ENCODE results near the gene CRYGD. TPM values are rescaled to one million over a fixed set of nuclear protein-coding genes. Genes with fewer than 3 reads are reported as not detected.

The CRYGD gene
- total and polyA plus RNA-seq, 9 of the 15 experiments (the other 6 are each of a cell fraction or from before 2014, with no cell fraction given) = not detected

DNA sequence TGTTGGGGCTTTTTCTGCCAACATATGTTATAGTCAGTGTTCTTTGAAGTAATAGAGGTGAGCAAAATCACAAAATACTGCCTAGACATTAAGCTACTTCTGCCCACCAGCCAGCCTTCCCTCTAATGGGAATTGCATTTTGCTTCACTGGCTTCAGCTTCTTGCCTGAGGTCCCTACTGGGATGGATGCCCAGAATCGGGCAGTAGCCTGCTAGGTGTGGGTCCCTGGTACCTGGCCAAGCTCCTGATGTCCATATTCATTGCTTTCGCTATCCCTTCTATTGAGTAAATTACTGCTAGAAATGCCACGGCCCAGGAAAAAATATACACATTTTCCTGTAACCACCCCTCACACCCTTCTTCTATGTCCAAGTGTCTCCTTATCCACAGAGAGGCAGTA is 27.0 kb downstream of the CRYGD start (continued):
- TF ChIP-seq, protein P1, sequence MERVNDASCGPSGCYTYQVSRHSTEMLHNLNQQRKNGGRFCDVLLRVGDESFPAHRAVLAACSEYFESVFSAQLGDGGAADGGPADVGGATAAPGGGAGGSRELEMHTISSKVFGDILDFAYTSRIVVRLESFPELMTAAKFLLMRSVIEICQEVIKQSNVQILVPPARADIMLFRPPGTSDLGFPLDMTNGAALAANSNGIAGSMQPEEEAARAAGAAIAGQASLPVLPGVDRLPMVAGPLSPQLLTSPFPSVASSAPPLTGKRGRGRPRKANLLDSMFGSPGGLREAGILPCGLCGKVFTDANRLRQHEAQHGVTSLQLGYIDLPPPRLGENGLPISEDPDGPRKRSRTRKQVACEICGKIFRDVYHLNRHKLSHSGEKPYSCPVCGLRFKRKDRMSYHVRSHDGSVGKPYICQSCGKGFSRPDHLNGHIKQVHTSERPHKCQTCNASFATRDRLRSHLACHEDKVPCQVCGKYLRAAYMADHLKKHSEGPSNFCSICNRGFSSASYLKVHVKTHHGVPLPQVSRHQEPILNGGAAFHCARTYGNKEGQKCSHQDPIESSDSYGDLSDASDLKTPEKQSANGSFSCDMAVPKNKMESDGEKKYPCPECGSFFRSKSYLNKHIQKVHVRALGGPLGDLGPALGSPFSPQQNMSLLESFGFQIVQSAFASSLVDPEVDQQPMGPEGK (CRISPR knock-in tag; IDR thresholded peaks at IDR 0.05; ENCODE audit: borderline replicate concordance) = no peak
- no peak for TF ChIP-seq CBFA2T3 (IDR thresholded peaks at IDR 0.05)
- TF ChIP-seq, protein P2, sequence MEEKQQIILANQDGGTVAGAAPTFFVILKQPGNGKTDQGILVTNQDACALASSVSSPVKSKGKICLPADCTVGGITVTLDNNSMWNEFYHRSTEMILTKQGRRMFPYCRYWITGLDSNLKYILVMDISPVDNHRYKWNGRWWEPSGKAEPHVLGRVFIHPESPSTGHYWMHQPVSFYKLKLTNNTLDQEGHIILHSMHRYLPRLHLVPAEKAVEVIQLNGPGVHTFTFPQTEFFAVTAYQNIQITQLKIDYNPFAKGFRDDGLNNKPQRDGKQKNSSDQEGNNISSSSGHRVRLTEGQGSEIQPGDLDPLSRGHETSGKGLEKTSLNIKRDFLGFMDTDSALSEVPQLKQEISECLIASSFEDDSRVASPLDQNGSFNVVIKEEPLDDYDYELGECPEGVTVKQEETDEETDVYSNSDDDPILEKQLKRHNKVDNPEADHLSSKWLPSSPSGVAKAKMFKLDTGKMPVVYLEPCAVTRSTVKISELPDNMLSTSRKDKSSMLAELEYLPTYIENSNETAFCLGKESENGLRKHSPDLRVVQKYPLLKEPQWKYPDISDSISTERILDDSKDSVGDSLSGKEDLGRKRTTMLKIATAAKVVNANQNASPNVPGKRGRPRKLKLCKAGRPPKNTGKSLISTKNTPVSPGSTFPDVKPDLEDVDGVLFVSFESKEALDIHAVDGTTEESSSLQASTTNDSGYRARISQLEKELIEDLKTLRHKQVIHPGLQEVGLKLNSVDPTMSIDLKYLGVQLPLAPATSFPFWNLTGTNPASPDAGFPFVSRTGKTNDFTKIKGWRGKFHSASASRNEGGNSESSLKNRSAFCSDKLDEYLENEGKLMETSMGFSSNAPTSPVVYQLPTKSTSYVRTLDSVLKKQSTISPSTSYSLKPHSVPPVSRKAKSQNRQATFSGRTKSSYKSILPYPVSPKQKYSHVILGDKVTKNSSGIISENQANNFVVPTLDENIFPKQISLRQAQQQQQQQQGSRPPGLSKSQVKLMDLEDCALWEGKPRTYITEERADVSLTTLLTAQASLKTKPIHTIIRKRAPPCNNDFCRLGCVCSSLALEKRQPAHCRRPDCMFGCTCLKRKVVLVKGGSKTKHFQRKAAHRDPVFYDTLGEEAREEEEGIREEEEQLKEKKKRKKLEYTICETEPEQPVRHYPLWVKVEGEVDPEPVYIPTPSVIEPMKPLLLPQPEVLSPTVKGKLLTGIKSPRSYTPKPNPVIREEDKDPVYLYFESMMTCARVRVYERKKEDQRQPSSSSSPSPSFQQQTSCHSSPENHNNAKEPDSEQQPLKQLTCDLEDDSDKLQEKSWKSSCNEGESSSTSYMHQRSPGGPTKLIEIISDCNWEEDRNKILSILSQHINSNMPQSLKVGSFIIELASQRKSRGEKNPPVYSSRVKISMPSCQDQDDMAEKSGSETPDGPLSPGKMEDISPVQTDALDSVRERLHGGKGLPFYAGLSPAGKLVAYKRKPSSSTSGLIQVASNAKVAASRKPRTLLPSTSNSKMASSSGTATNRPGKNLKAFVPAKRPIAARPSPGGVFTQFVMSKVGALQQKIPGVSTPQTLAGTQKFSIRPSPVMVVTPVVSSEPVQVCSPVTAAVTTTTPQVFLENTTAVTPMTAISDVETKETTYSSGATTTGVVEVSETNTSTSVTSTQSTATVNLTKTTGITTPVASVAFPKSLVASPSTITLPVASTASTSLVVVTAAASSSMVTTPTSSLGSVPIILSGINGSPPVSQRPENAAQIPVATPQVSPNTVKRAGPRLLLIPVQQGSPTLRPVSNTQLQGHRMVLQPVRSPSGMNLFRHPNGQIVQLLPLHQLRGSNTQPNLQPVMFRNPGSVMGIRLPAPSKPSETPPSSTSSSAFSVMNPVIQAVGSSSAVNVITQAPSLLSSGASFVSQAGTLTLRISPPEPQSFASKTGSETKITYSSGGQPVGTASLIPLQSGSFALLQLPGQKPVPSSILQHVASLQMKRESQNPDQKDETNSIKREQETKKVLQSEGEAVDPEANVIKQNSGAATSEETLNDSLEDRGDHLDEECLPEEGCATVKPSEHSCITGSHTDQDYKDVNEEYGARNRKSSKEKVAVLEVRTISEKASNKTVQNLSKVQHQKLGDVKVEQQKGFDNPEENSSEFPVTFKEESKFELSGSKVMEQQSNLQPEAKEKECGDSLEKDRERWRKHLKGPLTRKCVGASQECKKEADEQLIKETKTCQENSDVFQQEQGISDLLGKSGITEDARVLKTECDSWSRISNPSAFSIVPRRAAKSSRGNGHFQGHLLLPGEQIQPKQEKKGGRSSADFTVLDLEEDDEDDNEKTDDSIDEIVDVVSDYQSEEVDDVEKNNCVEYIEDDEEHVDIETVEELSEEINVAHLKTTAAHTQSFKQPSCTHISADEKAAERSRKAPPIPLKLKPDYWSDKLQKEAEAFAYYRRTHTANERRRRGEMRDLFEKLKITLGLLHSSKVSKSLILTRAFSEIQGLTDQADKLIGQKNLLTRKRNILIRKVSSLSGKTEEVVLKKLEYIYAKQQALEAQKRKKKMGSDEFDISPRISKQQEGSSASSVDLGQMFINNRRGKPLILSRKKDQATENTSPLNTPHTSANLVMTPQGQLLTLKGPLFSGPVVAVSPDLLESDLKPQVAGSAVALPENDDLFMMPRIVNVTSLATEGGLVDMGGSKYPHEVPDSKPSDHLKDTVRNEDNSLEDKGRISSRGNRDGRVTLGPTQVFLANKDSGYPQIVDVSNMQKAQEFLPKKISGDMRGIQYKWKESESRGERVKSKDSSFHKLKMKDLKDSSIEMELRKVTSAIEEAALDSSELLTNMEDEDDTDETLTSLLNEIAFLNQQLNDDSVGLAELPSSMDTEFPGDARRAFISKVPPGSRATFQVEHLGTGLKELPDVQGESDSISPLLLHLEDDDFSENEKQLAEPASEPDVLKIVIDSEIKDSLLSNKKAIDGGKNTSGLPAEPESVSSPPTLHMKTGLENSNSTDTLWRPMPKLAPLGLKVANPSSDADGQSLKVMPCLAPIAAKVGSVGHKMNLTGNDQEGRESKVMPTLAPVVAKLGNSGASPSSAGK (IDR thresholded peaks at IDR 0.05) = no peak

Data from K562 (cell line).